Measurements from ENCODE around the gene GGN. TPM values are rescaled to one million over a fixed set of nuclear protein-coding genes. Genes with fewer than 3 reads are reported as not detected.
"Not testable (repeated sequence)": the region's sequence is repeated elsewhere in the genome, so short reads cannot be mapped to it uniquely, and the experiment has no call there.

The GGN gene, protein sequence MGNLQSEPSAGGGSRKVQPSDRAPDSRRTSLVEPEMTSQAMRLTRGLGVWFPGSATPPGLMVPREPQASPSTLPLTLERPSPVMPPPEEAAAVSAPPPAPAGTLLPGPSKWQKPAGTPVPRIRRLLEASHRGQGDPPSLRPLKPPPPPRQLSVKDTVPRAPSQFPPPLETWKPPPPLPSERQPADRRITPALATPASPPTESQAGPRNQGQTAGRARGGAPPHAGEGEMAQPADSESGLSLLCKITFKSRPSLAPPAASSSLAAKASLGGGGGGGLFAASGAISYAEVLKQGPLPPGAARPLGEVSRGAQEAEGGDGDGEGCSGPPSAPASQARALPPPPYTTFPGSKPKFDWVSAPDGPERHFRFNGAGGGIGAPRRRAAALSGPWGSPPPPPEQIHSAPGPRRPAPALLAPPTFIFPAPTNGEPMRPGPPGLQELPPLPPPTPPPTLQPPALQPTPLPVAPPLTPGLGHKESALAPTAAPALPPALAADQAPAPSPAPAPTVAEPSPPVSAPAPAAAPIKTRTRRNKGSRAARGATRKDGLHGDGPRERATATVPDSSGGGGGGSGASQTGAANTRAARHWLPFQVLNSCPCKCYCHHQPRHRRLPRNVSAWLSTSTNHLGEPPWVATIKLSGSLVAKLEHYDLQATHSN
- total RNA-seq = under 1 TPM in 1 of 2 donors, not detected in 1; 0.95 TPM

DNA sequence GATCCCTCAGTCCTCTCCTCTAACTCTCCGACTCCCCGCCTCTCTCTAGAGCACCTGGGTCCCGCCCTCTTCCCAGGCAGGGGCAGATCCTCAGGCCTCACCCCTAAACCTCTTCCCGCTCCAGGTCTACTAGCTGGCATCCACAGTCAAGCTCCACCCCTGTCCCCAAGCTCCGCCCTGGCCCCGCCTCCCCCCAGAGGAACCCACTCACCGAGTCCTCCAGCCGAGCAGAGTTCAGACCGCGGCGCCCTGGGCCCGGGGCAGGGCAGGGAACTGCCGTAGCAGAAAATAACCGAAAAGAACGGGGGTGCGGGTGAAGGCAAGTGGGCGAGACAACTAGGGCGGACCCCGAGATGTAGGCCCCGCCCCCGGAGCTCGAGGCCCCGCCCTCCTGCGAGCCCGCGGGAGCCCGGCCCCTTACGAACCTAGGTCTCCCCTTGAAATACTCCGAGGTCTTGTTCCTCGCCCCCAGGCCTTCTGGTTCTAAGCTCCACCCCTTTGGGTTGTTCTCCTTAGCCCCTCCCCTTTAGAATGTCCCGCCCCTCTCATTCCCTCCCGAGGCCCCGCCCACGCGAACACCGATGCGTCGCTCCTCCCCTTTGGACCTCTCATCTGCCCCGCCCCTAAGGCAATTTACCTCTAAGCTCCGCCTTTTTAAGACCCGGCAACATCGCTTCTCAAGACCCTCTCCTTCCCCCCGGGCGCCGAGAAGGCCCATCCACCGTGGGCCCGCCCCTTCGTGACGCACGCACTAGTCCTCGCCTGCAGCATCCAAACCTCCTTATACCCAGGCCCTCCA, at the start of gene GGN:
Gene GGN, minus strand, starts transcription at position 485 of the 799 bp plus-strand sequence. CDS start 773 bp downstream, outside the sequence.
- Mint-ChIP-seq H3K27ac (peak within 1 kb of the TSS; percentile 88), H3K27me3 (peaks cover 7% of the 10 kb centered on the region)

DNA sequence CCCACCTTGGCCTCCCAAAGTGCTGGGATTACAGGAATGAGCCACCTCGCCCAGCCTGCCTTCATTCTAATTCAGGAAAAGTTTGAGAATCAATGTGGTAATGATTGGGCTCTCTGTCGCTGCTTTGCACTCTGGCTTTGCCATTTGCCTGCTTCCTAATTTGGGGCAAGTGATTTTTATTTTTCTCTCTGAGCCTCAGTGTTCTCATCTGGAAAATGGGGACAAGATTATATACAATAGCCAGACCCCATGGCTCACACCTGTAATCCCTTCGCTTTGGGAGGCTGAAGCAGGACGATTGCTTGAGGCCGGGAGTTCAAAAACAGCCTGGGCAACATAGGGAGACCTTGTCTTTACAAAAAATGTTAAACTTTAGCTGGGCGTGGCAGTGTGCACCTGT, 49.5 kb upstream of the GGN start:
- ATAC-seq (replicated peaks) = no peak
- peaks cover 19% of the 10 kb centered on the region for H3K27me3 Mint-ChIP-seq
- peaks cover 5% of the 10 kb centered on the region for H3K36me3 Mint-ChIP-seq (ENCODE audit: low read depth)
- H3K4me3 Mint-ChIP-seq = no peak overlapping the region
- H3K27ac Mint-ChIP-seq = no peak overlapping the region
- H3K4me1 Mint-ChIP-seq = peaks cover 20% of the 10 kb centered on the region
- no peaks in the 10 kb centered on the region for H3K9me3 Mint-ChIP-seq

More for the DNA sequence above, at the start of gene GGN:
- peak within 1 kb of the TSS; percentile 96 for H3K4me3 Mint-ChIP-seq
- no peaks in the 10 kb centered on the region for H3K9me3 Mint-ChIP-seq
- H3K36me3 Mint-ChIP-seq (ENCODE audit: low read depth) = peaks cover 42% of the 10 kb centered on the region
- peaks cover 36% of the 10 kb centered on the region for H3K4me1 Mint-ChIP-seq
- ATAC-seq (replicated peaks) = peak; percentile 75

DNA sequence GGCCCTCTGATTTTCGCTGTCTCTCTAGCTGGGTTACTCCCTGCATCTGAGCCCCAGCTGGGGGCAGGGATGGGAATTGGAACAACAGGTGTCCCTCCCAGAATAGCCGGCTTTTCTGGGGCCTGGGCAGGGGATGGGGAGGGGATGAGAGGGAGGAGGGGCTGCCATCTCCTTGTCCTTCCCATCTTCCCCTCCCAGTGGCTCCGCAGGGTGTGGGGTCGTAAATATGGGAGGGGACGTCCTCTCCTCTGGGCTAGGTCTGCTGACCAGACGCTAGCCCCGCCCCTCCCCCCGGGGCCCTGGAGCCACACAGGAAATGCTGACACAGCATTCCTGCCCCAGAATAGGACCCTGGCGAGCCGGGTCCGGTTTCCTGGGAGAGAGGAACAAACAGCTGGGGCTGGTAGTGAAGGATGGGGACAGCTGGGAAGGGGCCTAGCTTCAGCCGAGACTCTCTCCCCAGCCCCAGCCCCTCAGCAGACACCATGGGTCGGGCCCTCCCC, 46.8 kb upstream of the GGN start:
- Mint-ChIP-seq H3K27ac (peak overlapping the region; percentile 76), H3K36me3 (ENCODE audit: low read depth) (peaks cover 7% of the 10 kb centered on the region), H3K4me1 (peaks cover 17% of the 10 kb centered on the region), H3K27me3 (peaks cover 13% of the 10 kb centered on the region), H3K9me3 (no peaks in the 10 kb centered on the region), H3K4me3 (peak overlapping the region; percentile 75)
- ATAC-seq (replicated peaks) = no peak

DNA sequence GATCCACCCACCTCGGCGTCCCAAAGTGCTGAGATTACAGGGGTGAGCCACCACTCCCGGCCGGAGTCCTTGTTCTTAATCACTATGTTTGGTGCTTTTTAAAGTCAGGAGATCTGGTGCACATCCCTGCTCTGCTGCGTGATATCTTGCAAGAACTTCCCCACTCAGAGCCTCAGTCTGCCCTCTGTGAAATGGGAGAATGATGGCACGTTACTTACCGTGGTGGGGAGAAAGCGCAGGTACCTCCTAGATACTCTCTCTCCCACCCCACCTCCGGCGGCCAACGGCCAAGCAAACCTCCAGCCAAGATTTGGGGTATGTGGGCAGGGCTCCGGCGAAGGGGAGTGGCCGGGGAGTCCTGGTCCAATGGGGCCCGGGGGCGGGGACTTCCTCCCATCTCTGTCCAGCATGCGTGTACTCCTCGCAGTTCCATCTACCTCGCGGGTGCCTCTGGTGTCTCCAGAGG, 45.5 kb upstream of the GGN start, which contains the start of gene RYR1:
Gene RYR1, plus strand, starts transcription at position 424 of the 466 bp plus-strand sequence. CDS start 139 bp downstream, outside the sequence.
- H3K4me1 Mint-ChIP-seq = peaks cover 26% of the 10 kb centered on the region
- peaks cover 16% of the 10 kb centered on the region for H3K36me3 Mint-ChIP-seq (ENCODE audit: low read depth)
- H3K27me3 Mint-ChIP-seq = peaks cover 13% of the 10 kb centered on the region
- peak within 1 kb of the TSS; percentile 75 for H3K4me3 Mint-ChIP-seq
- no peaks in the 10 kb centered on the region for H3K9me3 Mint-ChIP-seq
- ATAC-seq (replicated peaks) = peak; percentile 73
- peak within 1 kb of the TSS; percentile 76 for H3K27ac Mint-ChIP-seq

DNA sequence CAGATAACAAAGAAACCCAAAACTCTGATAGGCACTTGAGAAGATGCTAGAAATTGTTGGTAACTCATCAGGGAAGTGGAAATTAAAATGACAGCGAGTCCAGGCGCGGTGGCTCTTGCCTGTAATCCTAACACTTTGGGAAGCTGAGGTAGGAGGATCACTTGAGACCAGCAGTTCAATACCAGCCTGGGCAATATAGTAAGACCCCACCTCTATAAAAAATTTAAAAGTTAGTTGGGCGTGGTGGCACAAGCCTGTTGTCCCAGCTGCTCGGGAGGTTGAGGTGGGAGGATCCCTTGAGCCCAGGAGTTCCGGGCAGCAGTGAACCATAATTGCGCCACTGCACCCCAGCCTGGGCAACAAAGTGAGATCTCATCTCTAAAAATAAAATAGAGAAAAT, 43.1 kb upstream of the GGN start:
- H3K27ac Mint-ChIP-seq = peak overlapping the region; percentile 50
- H3K36me3 Mint-ChIP-seq (ENCODE audit: low read depth) = peaks cover 18% of the 10 kb centered on the region
- no peaks in the 10 kb centered on the region for H3K9me3 Mint-ChIP-seq
- H3K4me1 Mint-ChIP-seq = peaks cover 26% of the 10 kb centered on the region
- peaks cover 8% of the 10 kb centered on the region for H3K27me3 Mint-ChIP-seq
- no peak overlapping the region for H3K4me3 Mint-ChIP-seq
- no peak for ATAC-seq (replicated peaks)

DNA sequence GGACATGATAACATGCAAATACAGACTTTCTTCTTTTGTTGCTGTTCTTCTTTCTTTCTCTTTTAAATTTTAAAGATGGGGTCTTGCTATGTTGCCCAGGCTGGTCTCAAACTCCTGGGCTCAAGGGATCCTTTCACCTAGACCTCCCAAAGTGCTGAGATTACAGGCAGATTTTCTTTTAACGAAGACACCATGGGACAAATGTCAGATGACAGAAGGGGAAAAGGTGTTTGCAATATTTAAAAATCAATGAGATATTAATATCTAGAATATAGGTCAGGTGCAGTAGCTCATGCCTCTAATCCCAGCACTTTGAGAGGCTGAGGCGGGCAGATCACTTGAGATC, 42.0 kb upstream of the GGN start:
- Mint-ChIP-seq H3K27me3 (peaks cover 8% of the 10 kb centered on the region), H3K4me3 (peak overlapping the region; percentile 82), H3K4me1 (peaks cover 26% of the 10 kb centered on the region), H3K27ac (peak overlapping the region; percentile 99), H3K36me3 (ENCODE audit: low read depth) (peaks cover 24% of the 10 kb centered on the region), H3K9me3 (no peaks in the 10 kb centered on the region)
- ATAC-seq (replicated peaks) = no peak

DNA sequence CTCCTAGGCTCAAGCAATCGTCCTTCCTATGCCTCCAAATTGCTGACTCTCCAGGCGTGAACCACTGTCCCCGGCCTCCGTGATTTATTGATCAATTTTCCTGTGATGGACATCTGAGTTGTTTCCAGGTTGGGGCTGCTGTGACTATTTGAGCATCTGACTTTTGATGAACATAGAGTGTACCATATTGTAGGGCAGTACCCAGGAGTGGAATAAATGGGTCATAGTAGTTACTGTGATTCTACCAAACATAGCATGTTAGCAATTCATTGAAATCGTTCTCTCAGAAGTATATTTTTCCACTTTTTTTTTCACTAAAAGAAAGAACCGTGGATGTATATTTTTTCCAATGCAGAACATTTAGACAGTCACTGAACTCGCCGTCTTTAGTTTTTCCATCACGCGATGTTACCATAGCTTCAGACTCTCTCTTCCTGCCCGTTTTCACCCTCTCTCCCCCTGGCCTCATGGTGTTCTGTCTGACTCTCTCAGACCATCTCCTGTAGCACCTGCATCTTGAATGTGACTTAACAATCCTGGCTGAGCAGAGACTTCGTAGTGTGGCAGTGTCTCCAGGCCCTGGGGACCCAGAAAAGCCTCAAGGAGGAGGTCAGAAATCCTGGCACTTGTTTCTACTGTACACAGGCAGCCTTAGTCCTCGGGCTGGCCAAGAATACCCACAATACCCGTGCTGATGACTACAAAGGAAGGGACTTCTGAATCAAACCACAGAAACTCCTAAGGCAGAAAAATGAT, 41.4 kb upstream of the GGN start:
- Mint-ChIP-seq H3K4me3 (peak overlapping the region; percentile 82), H3K4me1 (peaks cover 23% of the 10 kb centered on the region), H3K27ac (peak overlapping the region; percentile 99), H3K36me3 (ENCODE audit: low read depth) (peaks cover 24% of the 10 kb centered on the region), H3K9me3 (no peaks in the 10 kb centered on the region), H3K27me3 (peaks cover 5% of the 10 kb centered on the region)
- peak; percentile 57 for ATAC-seq (replicated peaks)

DNA sequence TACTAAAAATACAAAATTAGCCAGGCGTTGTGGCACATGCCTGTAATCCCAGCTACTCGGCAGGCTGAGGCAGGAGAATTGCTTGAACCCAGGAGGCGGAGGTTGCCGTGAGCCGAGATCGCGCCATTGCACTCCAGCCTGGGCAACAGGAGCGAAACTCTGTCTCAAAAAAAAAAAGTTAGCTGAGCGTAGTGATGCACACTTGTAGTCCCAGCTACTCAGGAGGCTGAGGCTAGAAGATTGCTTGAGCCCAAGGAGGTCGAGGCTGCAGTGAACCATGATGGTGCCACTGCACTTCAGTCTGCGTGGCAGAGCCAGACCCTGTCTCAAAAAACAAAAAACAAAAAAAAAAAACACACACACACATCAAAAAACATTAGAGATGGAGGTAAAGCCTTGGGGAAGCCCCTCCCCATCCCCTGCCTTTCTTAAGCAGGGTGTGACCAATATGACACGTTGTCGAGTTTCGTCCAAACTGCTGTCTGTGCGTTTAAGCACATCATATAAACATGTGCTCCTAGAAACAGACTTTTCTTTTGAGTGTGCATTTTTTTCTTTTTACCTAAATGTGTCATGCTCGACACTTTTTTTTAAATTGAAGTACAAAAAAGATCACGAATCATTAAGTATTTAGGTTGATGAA, 39.3 kb upstream of the GGN start:
- Mint-ChIP-seq H3K36me3 (ENCODE audit: low read depth) (peaks cover 24% of the 10 kb centered on the region), H3K4me3 (peak overlapping the region; percentile 82), H3K4me1 (peaks cover 18% of the 10 kb centered on the region), H3K27ac (peak overlapping the region; percentile 99)
- H3K27me3 Mint-ChIP-seq, H3K9me3 Mint-ChIP-seq: not testable (repeated sequence)
- ATAC-seq (replicated peaks) = peak; percentile 86

DNA sequence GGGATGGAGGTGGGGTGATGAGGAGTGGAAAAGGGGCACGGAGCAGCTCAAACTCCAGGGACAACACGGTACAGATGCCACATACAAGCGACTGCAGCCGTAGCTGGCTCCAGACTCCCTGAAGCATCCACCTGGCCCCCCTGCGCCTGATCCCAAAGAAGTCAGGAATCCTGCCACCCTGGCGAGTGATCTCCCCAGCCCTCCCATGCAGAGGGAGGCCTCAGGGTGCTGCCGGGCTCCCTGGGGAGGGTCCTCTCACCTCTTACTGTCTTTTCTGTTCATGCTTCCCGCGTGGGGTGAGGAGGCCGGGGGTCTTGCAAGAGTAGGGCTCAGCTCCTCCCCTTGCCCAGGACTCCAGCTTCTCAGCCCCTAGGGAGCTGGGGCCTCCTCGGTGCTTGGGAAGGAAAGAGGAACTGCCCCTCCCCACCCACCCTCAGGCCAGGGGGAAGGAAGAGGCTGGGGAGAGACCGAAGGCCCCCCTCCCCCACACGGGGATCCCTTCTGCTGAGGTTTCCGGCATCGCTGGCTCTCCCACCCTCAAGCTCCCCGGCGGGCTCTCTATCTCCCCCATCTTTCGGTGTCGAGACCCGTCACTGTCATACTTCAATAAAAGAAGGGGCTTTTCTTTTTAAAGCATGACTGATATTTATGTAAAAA, 38.1 kb upstream of the GGN start, which contains the start of gene RASGRP4:
Gene RASGRP4, minus strand, starts transcription at position 410 of the 657 bp plus-strand sequence. Its CDS starts 128 bp downstream, at position 282.
- ATAC-seq (replicated peaks) = peak; percentile 11
- Mint-ChIP-seq H3K27me3 (no peaks in the 10 kb centered on the region), H3K4me1 (peaks cover 18% of the 10 kb centered on the region), H3K36me3 (ENCODE audit: low read depth) (peaks cover 24% of the 10 kb centered on the region), H3K27ac (peak within 1 kb of the TSS; percentile 99), H3K4me3 (peak within 1 kb of the TSS; percentile 82), H3K9me3 (no peaks in the 10 kb centered on the region)

DNA sequence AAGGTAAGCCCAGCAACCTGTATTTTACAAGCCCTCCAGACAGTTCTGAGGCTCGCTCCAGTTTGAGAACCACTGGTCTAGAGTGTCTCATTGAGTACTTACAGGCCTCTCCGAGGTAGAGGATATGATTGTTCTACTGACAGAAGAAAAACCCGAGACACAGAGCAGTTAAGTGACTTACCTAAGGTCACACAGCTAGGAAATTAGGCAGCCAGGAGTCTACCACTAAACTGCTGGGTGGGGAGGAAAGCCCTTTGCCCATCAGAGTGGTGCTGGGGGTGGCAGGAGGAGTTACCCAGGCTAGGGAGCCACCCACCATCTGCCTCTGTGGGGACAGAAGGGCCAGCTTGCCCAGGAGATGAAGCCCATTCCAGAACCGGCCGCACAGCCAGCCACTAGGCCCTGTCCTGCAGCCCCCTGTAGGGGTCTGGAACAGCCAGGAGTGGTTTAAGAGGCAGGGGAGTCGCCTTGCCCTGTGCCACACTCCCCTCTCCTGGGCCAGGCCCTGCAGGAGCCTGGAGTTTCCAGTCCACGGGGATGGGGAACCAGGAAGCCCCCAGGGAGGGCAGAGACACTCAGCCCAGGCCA, 37.5 kb upstream of the GGN start:
- no peak for ATAC-seq (replicated peaks)
- H3K9me3 Mint-ChIP-seq = no peaks in the 10 kb centered on the region
- peak overlapping the region; percentile 99 for H3K27ac Mint-ChIP-seq
- peak overlapping the region; percentile 82 for H3K4me3 Mint-ChIP-seq
- no peaks in the 10 kb centered on the region for H3K27me3 Mint-ChIP-seq
- peaks cover 24% of the 10 kb centered on the region for H3K36me3 Mint-ChIP-seq (ENCODE audit: low read depth)
- peaks cover 18% of the 10 kb centered on the region for H3K4me1 Mint-ChIP-seq

DNA sequence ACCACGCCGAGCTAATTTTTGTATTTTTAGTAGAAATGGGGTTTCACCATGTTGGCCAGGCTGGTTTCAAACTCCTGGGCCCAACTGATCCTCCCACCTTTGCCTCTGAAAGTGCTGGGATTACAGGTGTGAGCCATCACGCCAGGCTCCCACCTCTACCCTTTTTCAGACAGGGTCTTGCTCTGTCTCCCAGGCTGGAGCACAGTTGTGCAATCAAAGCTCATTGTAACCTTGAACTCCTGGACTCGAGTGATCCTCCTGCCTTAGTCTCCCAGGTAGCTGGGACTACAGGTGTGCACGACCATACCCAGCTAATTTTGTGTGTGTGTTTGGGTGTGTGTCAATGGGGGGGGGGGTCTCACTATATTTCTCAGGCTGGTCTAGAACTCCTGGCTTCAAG, 36.4 kb upstream of the GGN start:
- peaks cover 17% of the 10 kb centered on the region for H3K4me1 Mint-ChIP-seq
- H3K9me3 Mint-ChIP-seq = no peaks in the 10 kb centered on the region
- peak overlapping the region; percentile 82 for H3K4me3 Mint-ChIP-seq
- no peak overlapping the region for H3K27ac Mint-ChIP-seq
- ATAC-seq (replicated peaks) = no peak
- no peaks in the 10 kb centered on the region for H3K27me3 Mint-ChIP-seq
- H3K36me3 Mint-ChIP-seq (ENCODE audit: low read depth) = peaks cover 24% of the 10 kb centered on the region

DNA sequence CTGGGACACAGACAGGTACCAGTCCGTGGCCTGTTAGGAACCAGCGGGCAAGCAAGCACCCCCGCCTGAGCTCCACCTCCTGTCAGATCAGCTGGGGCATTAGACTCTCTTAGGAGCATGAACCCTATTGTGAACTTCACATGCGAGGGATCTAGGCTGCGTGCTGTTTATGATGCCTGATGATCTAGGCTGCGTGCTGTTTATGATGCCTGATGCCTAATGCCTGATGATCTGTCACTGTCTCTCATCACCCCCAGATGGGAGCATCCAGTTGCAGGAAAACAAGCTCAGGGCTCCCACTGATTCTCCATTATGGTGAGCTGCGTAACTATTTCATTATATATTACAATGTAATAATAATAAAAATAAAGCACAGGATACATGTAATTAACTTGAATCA, 34.6 kb upstream of the GGN start:
- no peak for ATAC-seq (replicated peaks)
- H3K4me1 Mint-ChIP-seq = peaks cover 19% of the 10 kb centered on the region
- H3K36me3 Mint-ChIP-seq (ENCODE audit: low read depth) = peaks cover 19% of the 10 kb centered on the region
- no peaks in the 10 kb centered on the region for H3K9me3 Mint-ChIP-seq
- no peak overlapping the region for H3K27ac Mint-ChIP-seq
- no peaks in the 10 kb centered on the region for H3K27me3 Mint-ChIP-seq
- H3K4me3 Mint-ChIP-seq = no peak overlapping the region

Measured in activated T-helper 17 cell treated with anti-CD3 and anti-CD28 coated beads, Interleukin-2, amount 50 U/mL, for 72 hours (primary cell).